Central memory CD8-positive, alpha-beta T cell (primary cell): ENCODE results near the gene UBN1.
"Not testable (repeated sequence)": the region's sequence is repeated elsewhere in the genome, so short reads cannot be mapped to it uniquely, and the experiment has no call there.

Experiments
- ATAC-seq: fragments of 150-1000 bp; cut with Tn5 transposase; replicated peaks from 2 replicates; pipeline ENCODE4 v1.10.0; 2022; ENCODE audit warnings: mild to moderate bottlenecking, moderate FRiP score, moderate number of reproducible peaks; ENCODE audit not compliant: poor library complexity, severe bottlenecking; ENCODE audit errors: extremely low read depth
- DNase-seq, 2 donors: peaks; one replicate each; pipeline ENCODE4 v3.0.0; 2021; ENCODE audit warnings: low spot score in 2 of 2
- H3K27ac Mint-ChIP-seq: one replicate; pipeline ENCODE4 v1.8.0; 2022; ENCODE audit warnings: low read depth, mild to moderate bottlenecking, moderate library complexity, mixed read lengths
- H3K27me3 Mint-ChIP-seq: one replicate; pipeline ENCODE4 v1.8.0; 2022; ENCODE audit warnings: mixed read lengths
- H3K36me3 Mint-ChIP-seq: one replicate; pipeline ENCODE4 v1.8.0; 2022; ENCODE audit warnings: mild to moderate bottlenecking, moderate library complexity, mixed read lengths; ENCODE audit not compliant: insufficient read depth
- H3K4me1 Mint-ChIP-seq: one replicate; pipeline ENCODE4 v1.8.0; 2022; ENCODE audit warnings: mixed read lengths
- H3K4me3 Mint-ChIP-seq: one replicate; pipeline ENCODE4 v1.8.0; 2022; ENCODE audit warnings: mild to moderate bottlenecking, moderate library complexity, mixed read lengths
- H3K9me3 Mint-ChIP-seq: one replicate; pipeline ENCODE4 v1.8.0; 2022; ENCODE audit warnings: mixed read lengths

The UBN1 gene

DNA sequence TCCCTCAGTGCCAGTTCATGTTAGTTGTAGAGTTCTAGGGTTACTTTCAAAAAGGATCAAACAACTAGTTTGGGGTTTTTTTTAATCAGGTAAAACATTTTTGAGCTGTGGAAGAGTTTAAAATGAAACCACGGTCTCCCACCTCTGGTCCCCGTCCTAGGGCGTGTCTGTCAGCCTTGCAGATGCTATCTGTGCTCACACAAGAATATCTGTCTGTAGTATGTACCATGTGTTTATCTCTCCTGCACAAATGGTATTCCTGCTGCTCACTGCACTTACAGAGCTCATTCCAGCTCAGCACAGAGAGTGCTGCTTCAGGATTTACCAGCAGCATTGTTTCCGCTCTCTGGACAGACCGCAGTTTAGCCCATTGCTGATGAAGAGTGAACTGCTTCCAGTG is 38.9 kb downstream of the UBN1 start:
- H3K4me3 Mint-ChIP-seq = no peak overlapping the region
- ATAC-seq (no peak), DNase-seq (no peak)
- H3K9me3 Mint-ChIP-seq = no peaks in the 10 kb centered on the region
- H3K27ac Mint-ChIP-seq = peak overlapping the region; percentile 72
- peaks cover 22% of the 10 kb centered on the region for H3K36me3 Mint-ChIP-seq
- H3K4me1 Mint-ChIP-seq = peaks cover 6% of the 10 kb centered on the region
- H3K27me3 Mint-ChIP-seq = no peaks in the 10 kb centered on the region

DNA sequence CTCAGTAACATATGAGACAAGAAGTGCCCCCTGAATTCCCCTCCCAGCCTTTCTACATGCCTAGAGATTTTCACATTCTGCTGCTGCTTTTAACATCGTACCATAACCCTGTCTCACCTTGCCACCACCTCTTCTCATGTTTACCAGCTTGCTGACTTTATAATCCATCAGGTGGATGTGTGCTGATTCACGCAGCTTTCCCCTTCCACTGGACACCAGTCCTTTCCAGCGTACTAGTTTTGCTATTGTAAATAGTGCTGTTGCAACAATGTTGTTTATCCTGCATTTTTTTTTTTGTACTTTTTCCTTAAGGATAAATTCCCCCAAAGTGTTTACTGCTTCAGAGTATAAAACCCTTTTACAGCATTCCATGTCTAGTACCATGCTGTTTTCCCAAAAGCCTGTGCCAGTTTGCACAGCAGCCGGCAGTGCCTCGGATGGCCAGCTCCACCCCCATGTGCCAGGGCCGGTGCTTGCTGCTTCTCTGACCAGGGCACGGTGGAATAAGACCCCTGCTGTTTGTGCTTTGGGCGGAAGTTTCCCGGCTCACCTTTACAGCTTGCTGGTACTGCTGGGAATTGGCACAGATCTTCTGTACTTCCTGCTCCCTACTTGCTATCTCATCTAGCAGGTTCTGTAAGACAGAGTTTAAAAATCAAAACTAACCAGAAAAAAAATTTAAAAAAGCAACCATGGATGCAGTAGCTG is 41.3 kb downstream of the UBN1 start:
- Mint-ChIP-seq H3K27me3 (no peaks in the 10 kb centered on the region), H3K27ac (no peak overlapping the region), H3K4me1 (peaks cover 6% of the 10 kb centered on the region), H3K36me3 (peaks cover 12% of the 10 kb centered on the region), H3K9me3 (no peaks in the 10 kb centered on the region), H3K4me3 (no peak overlapping the region)
- ATAC-seq = no peak
- no peak for DNase-seq

DNA sequence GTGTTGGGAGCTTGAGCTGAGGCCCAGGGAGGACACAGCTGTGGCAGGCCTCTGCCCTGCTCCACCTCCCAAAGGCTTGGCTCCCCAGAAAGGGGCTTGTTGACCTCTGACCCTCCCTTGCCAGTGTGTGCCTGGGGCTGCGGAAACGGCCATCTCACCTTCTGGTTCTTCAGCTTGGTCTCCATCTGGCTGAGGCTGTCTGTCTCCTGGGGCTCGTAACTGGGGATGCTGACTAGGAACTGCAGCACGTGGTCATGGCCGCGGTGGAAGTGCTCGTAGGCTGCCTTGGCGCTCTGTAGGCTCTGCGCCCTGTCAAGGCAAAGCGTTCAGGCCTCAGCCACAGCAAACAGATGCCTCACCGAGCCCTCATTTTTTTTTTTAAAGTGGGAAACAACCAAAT is 42.7 kb downstream of the UBN1 start:
- Mint-ChIP-seq H3K4me1 (peaks cover 6% of the 10 kb centered on the region), H3K4me3 (no peak overlapping the region), H3K27me3 (no peaks in the 10 kb centered on the region), H3K9me3 (no peaks in the 10 kb centered on the region), H3K27ac (no peak overlapping the region), H3K36me3 (peaks cover 5% of the 10 kb centered on the region)
- no peak for ATAC-seq
- no peak for DNase-seq

DNA sequence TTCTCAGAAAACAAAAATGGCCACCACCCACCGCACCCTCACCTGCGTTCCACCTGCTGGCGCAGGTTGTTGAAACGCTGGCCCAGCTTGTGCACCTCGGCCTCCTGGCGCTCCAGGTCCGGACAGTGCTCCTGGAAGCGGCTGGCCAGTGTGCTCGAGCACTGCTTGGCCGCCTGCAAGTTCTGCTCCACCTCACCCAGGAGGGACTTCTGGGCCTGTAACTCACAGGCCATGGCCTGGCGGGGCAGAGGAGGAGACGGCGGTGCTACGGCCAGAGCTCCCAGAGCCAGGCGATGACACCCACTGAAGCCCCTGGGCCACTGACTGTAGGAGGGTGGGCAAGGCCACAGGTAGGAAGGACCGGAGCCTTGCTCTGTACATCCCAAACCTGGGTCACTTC is 43.4 kb downstream of the UBN1 start:
- peaks cover 5% of the 10 kb centered on the region for H3K36me3 Mint-ChIP-seq
- H3K4me3 Mint-ChIP-seq = no peak overlapping the region
- no peaks in the 10 kb centered on the region for H3K27me3 Mint-ChIP-seq
- no peak overlapping the region for H3K27ac Mint-ChIP-seq
- ATAC-seq (no peak), DNase-seq (no peak)
- no peaks in the 10 kb centered on the region for H3K9me3 Mint-ChIP-seq
- peaks cover 4% of the 10 kb centered on the region for H3K4me1 Mint-ChIP-seq

DNA sequence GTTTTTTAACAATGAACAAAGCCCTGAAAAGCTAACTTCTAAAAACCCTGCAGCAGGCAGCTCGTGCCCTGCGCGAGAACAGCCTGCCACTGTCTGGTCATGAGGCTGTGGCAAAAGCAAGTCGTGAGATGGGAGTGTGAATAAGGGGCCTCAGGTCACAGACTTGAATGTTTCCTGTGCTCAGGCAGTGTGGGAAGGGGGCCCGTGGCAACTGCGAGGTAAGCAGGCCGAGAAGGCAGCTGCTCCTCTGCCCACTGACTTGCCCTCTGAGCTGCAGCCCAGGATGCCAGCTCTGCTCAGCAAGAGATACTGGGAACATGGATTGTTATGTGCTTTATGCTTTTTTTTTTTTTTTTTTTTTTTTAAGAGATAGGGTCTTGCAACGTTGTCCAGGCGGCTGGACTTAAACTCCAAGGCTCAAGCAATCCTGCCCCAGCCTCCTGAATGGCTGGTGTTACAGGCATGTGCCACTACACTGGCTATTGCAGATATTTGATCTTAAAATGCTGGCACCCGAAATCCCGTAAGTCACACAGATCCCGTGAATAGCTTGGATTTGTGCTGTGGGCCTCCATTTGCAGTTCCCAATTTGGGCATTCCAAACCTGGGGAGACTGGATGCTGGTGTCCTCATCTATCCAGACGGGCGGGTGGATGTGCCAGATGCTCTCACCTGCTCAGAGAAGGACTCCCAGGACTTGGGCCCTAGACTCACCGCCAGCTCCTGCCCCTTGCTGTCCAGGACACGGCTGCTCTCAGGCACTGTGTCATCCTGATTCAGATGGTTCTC is 44.0 kb downstream of the UBN1 start:
- no peak for DNase-seq
- ATAC-seq = no peak
- no peak overlapping the region for H3K4me3 Mint-ChIP-seq
- no peak overlapping the region for H3K27ac Mint-ChIP-seq
- H3K4me1 Mint-ChIP-seq = no peaks in the 10 kb centered on the region
- H3K9me3 Mint-ChIP-seq = no peaks in the 10 kb centered on the region
- H3K36me3 Mint-ChIP-seq = peaks cover 5% of the 10 kb centered on the region
- no peaks in the 10 kb centered on the region for H3K27me3 Mint-ChIP-seq

DNA sequence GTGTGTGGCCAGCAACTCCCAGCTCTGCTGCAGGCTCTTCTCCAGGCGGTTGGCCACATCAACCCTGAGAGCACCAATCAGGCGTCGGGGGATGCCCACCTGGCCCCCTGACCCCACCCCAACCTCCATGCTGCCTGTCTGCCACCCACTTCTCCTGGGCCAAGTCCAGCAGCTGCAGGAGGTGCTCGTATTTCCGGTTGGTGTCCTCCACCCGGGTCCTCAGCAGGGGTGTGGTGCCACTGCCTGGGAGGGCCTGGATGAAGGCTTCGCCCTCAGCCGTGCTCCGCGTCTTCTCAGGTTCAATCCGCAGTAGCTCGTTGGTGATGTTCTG is 44.6 kb downstream of the UBN1 start:
- H3K4me3 Mint-ChIP-seq = no peak overlapping the region
- no peaks in the 10 kb centered on the region for H3K27me3 Mint-ChIP-seq
- H3K27ac Mint-ChIP-seq = no peak overlapping the region
- DNase-seq (no peak), ATAC-seq (no peak)
- H3K9me3 Mint-ChIP-seq = no peaks in the 10 kb centered on the region
- peaks cover 5% of the 10 kb centered on the region for H3K36me3 Mint-ChIP-seq
- H3K4me1 Mint-ChIP-seq = no peaks in the 10 kb centered on the region

DNA sequence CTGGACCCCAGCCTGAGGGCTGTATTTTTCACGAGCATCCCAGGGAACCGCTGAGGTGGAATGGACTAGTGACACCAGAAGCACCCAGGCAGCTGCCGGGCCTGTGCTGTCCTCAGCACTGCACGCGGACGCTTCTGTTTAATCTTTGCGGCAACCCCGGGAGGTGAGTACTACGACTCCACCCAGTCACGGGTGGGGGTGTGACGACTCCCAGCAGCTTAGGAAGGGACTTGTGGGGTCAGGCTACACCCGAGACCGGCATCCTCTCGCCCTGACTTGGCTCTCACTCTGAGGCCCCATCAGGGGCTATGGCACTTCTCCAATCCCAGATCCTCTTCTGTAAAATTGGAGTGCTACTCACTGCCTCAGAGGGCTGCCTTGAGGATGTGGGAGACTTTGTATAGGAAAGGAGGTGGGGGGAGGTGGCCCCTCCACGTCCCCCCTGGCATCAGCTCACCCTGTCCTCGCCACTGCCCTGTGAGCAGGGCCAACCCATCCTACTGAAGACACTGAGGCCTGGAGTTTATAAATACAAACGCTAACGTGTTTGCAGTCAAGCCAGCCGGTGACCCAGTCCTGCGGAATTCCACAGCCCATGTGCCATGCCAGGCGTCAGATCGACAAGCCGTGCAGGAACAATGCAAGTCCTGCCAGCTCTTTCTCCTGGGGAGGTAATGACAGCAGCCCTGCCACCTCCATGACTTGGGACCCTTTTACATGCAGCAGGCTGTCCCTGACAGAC is 45.3 kb downstream of the UBN1 start:
- Mint-ChIP-seq H3K27me3 (no peaks in the 10 kb centered on the region), H3K36me3 (peaks cover 5% of the 10 kb centered on the region), H3K27ac (no peak overlapping the region), H3K9me3 (no peaks in the 10 kb centered on the region), H3K4me3 (no peak overlapping the region), H3K4me1 (no peaks in the 10 kb centered on the region)
- DNase-seq = no peak
- no peak for ATAC-seq

DNA sequence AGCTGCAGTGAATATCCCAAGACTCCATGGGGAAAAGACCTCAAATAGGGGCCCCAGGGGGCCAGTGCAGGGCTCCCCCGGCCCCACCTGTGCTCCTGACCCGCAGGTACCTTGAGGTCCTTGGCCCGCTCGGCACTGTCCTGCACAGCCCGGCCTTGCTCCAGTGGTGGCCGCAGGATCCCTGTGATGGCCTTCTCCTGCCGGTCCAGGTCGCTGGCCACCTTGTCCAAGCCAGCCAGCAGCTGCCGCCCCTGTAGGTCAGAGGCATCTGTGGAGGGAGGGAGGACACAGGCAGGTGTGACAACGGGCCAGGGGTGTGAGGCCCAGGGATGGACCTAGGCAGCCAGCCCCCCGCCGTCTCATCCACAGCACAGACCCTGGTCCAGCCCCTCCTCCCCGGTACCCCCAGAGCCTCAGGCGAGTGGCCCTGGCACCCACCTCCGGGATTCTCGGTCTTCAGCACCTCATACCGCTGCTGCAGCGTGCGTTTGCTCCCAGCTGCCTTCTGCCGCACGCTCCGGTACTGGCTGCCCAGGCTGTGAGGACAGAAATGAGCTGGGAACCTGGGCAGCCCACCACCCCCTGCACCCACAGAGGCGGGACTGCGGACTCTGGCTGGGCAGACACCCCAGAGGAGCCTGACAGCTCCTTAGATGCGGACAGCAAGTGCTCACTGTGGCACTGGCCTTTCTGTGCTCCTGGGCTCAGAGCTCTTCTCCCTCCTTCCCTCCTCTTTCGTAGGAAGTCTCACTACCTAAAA is 46.0 kb downstream of the UBN1 start:
- Mint-ChIP-seq H3K27ac (no peak overlapping the region), H3K9me3 (no peaks in the 10 kb centered on the region), H3K4me1 (no peaks in the 10 kb centered on the region), H3K4me3 (no peak overlapping the region), H3K36me3 (peaks cover 2% of the 10 kb centered on the region), H3K27me3 (no peaks in the 10 kb centered on the region)
- ATAC-seq (no peak), DNase-seq (no peak)

DNA sequence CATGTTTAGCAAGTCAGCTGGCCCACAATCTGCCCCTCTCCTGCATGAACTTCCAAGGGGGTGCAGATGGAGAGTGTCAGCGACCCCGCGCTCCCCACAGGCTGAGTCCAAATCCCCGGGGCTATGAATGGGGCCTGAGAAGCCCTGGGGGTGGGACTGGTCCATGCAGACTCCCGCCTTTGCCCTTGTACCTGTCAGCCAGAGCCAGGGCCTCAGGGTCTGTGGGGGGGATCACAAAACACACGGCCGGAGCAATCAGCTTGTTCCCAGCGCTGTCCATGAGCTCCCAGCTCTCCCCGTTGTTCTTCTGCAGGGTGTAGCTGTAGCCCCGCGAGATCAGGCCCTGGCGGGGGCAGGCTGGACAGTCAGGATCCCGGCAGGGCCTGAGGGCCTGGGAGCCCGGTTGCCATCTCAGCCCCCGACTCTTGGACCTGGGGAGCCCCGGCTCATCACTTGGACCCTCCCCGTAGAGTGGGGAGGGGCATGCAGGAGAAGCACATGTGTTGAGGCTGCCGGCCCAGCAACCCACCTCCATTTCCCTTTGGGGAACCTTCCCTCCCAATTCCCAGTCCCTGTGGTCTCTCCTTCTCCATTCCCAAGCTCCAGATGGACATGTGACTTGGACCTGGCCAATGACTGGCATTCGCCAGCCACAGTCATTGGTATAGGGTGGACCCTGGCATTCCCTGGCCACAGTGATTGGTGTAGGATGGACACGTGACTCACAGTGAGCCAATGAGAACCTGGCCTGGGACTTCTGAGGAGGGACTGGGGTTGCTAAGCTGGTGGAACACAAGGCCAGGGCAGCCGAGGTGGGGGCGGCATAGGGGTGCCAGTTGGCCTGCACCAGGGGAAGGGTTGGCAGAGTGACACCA is 47.2 kb downstream of the UBN1 start:
- H3K9me3 Mint-ChIP-seq = no peaks in the 10 kb centered on the region
- peaks cover 3% of the 10 kb centered on the region for H3K27me3 Mint-ChIP-seq
- no peak overlapping the region for H3K4me3 Mint-ChIP-seq
- H3K27ac Mint-ChIP-seq = no peak overlapping the region
- H3K36me3 Mint-ChIP-seq = no peaks in the 10 kb centered on the region
- ATAC-seq (no peak), DNase-seq (no peak)
- no peaks in the 10 kb centered on the region for H3K4me1 Mint-ChIP-seq

DNA sequence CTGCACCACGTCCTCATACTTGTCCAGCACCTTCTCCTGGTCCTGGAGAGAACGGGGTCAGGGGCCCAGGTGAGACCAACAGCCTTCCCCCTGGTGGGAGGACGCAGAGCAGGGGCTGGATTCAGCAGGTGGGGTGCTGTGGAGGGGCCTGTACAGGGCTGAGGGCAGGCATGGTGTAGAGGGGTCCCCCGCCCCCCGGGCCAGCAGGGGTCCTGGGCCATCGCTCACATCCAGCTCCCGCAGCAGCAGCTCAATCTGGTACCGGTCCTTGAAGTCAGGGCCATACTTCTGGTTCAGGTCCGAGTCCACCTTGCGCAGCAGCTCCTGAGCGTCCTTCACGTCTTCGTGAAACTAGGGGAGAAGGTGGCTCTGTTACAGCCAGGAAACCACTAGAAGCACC is 48.1 kb downstream of the UBN1 start:
- H3K36me3 Mint-ChIP-seq = no peaks in the 10 kb centered on the region
- ATAC-seq (no peak), DNase-seq (no peak)
- H3K27ac Mint-ChIP-seq = no peak overlapping the region
- peaks cover 10% of the 10 kb centered on the region for H3K27me3 Mint-ChIP-seq
- no peak overlapping the region for H3K4me3 Mint-ChIP-seq
- H3K4me1 Mint-ChIP-seq = no peaks in the 10 kb centered on the region
- no peaks in the 10 kb centered on the region for H3K9me3 Mint-ChIP-seq

DNA sequence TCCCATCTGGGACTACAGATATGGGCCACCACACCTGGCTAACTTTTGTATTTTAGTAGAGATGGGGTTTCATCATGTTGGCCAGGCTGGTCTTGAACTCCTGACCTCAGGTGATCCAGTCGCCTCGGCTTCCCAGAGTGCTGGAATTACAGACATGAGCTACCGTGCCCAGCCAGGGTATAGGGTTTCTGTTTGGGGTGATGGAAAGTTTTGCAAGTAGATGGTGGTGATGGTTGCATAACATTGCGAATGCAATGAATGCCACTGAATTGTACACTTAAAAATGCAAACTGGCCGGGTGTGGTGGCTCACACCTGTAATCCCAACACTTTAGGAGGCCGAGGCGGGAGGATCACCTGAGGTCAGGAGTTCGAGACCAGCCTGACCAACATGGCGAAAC is 49.5 kb downstream of the UBN1 start:
- not testable (repeated sequence) for H3K27ac Mint-ChIP-seq, H3K27me3 Mint-ChIP-seq, H3K9me3 Mint-ChIP-seq, H3K4me1 Mint-ChIP-seq, H3K36me3 Mint-ChIP-seq, ATAC-seq, DNase-seq, H3K4me3 Mint-ChIP-seq

DNA sequence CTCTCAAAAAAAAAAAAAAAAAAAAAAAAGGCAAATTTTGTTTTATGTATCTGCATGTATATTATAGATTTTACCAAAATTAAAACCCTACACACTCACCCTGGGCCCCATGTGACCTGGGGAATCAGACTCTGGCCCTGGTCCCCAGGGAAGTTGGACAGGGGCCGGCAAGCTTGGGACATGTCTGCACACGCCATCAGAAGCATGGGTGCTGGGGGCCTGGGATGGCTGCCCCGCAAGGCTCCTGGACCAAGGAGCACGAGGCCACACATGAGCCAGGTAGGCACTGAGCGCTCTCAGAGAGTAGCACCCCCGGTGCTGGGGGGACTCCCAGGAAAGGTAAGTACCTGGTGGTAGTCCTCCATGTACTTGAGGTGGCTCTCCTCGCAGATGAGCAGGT is 50.0 kb downstream of the UBN1 start:
- Mint-ChIP-seq H3K27ac (no peak overlapping the region), H3K36me3 (no peaks in the 10 kb centered on the region), H3K9me3 (no peaks in the 10 kb centered on the region), H3K4me3 (no peak overlapping the region), H3K4me1 (no peaks in the 10 kb centered on the region), H3K27me3 (peaks cover 13% of the 10 kb centered on the region)
- DNase-seq (no peak), ATAC-seq (no peak)
